ENCODE measurements around the gene CNOT11. TPM values are rescaled to one million over a fixed set of nuclear protein-coding genes. Genes with fewer than 3 reads are reported as not detected.
"Not testable (repeated sequence)": the region's sequence is repeated elsewhere in the genome, so short reads cannot be mapped to it uniquely, and the experiment has no call there.

The CNOT11 gene
- total and polyA plus RNA-seq, 3 donors from 2014 or later = 43.7 to 81.1 (median 45.7) TPM

GRCh38 chr2:101219246-101219645 is 33.4 kb upstream of the CNOT11 start:
- WGBS, 2 donors = 89 to 97% methylated on average over 7 of the region's 7 CpGs

GRCh38 chr2:101220091-101220490 is 32.6 kb upstream of the CNOT11 start:
- H3K4me3 ChIP-seq; intact Hi-C loops (cut with DNase I; ENCODE audit: low total_unique reads); H3K36me3 ChIP-seq (ENCODE audit: low read depth, missing control alignments); H3K27ac ChIP-seq; H3K9me3 ChIP-seq; H3K4me1 ChIP-seq; H3K27me3 ChIP-seq; DNase-seq: not testable (repeated sequence)
- 94 to 98% methylated on average over 7 of the region's 7 CpGs for WGBS, 2 donors

More at GRCh38 chr2:101219246-101219645, 33.4 kb upstream of the CNOT11 start:
- no peak for TF ChIP-seq CTCF (IDR thresholded peaks at IDR 0.05)
- TF ChIP-seq POLR2A (IDR thresholded peaks at IDR 0.05) = no peak
- no peak overlapping the region for H3K4me3 ChIP-seq
- intact Hi-C loops (cut with DNase I; ENCODE audit: low total_unique reads) = no loop called here
- H3K27me3 ChIP-seq = no peaks in the 10 kb centered on the region
- no peaks in the 10 kb centered on the region for H3K9me3 ChIP-seq
- DNase-seq = no peak
- no peaks in the 10 kb centered on the region for H3K36me3 ChIP-seq (ENCODE audit: low read depth, missing control alignments)
- no peaks in the 10 kb centered on the region for H3K4me1 ChIP-seq
- no peak overlapping the region for H3K27ac ChIP-seq

GRCh38 chr2:101223814-101224231 is 28.9 kb upstream of the CNOT11 start:
- no peak overlapping the region for H3K27ac ChIP-seq
- TF ChIP-seq POLR2A (IDR thresholded peaks at IDR 0.05) = no peak
- no peak for TF ChIP-seq CTCF (IDR thresholded peaks at IDR 0.05)
- no peak overlapping the region for H3K4me3 ChIP-seq
- H3K9me3 ChIP-seq = no peaks in the 10 kb centered on the region
- H3K4me1 ChIP-seq = no peaks in the 10 kb centered on the region
- DNase-seq = no peak
- 80 to 94% methylated on average over 7 of the region's 7 CpGs for WGBS, 2 donors
- intact Hi-C loops (cut with DNase I; ENCODE audit: low total_unique reads) = no loop called here
- H3K27me3 ChIP-seq = no peaks in the 10 kb centered on the region
- no peaks in the 10 kb centered on the region for H3K36me3 ChIP-seq (ENCODE audit: low read depth, missing control alignments)

GRCh38 chr2:101230541-101231001 is 22.1 kb upstream of the CNOT11 start:
- WGBS, 2 donors = 71 to 96% methylated on average over 2 of the region's 2 CpGs
- H3K9me3 ChIP-seq = no peaks in the 10 kb centered on the region
- no peaks in the 10 kb centered on the region for H3K36me3 ChIP-seq (ENCODE audit: low read depth, missing control alignments)
- intact Hi-C loops (cut with DNase I; ENCODE audit: low total_unique reads) = no loop called here
- no peaks in the 10 kb centered on the region for H3K27me3 ChIP-seq
- TF ChIP-seq CTCF (IDR thresholded peaks at IDR 0.05) (no peak), POLR2A (IDR thresholded peaks at IDR 0.05) (no peak)
- DNase-seq = no peak
- no peak overlapping the region for H3K27ac ChIP-seq
- H3K4me1 ChIP-seq = no peaks in the 10 kb centered on the region
- no peak overlapping the region for H3K4me3 ChIP-seq

- TF ChIP-seq POLR2A (IDR thresholded peaks at IDR 0.05) = no peak
- TF ChIP-seq CTCF (IDR thresholded peaks at IDR 0.05) = no peak
- Histone ChIP-seq H3K36me3 (ENCODE audit: low read depth, missing control alignments) (no peaks in the 10 kb centered on the region), H3K4me3 (no peak overlapping the region), H3K4me1 (no peaks in the 10 kb centered on the region), H3K27me3 (no peaks in the 10 kb centered on the region), H3K27ac (no peak overlapping the region), H3K9me3 (no peaks in the 10 kb centered on the region)
- DNase-seq = no peak
- 97 to 100% methylated on average over 1 of the region's 1 CpG for WGBS, 2 donors
- intact Hi-C loops (cut with DNase I; ENCODE audit: low total_unique reads) = no loop called here
Observed at GRCh38 chr2:101231240-101231639, 21.4 kb upstream of the CNOT11 start.

Measured in testis (tissue), 3 donors.